Inferior parietal cortex (tissue), 1 donor: ENCODE data around the gene BRSK1.

Source experiments
- DNase-seq: peaks from one replicate; pipeline ENCODE4 v3.0.0-alpha.2; 2016; ENCODE audit errors: extremely low spot score

Gene BRSK1

DNA sequence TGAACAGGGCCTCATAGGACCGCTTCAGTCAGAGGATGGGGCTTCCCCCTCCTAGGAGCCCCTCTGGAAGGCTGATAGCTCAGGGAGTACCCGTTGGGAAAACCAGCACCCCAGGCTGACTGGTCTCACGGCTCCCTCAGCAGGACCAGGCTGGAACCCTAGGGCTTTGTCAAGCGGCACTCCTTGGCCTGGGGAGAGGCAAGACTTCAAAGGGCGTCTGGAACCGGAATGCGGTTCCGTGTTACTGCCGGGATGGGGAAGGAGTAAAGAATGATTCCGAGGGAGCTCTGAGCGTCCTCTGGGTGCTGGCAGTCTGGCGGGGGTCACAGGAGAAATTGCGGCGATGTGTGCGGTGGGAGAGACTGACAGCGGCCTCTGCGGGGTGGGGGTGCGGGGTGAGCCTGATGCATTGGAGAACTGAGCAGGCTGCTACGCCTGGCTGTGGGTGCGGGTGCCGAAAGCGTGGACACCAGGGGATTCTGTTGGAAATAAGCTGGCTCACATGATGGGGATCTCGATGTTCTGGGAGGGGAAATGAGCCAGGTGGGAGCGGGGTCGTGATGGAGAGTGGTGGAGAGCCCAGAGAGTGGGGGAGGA is 68.8 kb downstream of the BRSK1 start:
- no peak for DNase-seq

DNA sequence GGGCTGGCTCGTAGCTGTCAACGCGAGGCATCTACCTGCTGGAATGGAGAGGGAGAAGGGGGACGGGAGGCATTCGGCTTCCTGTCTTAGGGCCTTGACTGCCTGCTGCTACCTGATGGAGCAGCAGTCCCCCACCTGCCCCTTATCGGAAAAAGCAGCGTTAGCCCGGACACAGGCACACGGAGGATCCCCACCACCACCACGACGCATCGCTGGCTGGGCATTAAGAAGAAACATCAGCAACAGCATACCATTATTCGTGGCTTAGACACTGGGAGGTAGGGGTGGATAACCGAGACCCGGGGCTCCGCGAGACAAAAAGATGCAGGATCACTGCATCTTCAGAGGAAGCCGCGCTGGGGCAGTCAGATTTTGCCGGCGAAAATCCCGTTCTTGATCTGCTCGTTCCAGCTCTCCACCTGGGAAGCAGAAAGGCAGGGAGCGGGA is 69.6 kb downstream of the BRSK1 start:
- DNase-seq = no peak

DNA sequence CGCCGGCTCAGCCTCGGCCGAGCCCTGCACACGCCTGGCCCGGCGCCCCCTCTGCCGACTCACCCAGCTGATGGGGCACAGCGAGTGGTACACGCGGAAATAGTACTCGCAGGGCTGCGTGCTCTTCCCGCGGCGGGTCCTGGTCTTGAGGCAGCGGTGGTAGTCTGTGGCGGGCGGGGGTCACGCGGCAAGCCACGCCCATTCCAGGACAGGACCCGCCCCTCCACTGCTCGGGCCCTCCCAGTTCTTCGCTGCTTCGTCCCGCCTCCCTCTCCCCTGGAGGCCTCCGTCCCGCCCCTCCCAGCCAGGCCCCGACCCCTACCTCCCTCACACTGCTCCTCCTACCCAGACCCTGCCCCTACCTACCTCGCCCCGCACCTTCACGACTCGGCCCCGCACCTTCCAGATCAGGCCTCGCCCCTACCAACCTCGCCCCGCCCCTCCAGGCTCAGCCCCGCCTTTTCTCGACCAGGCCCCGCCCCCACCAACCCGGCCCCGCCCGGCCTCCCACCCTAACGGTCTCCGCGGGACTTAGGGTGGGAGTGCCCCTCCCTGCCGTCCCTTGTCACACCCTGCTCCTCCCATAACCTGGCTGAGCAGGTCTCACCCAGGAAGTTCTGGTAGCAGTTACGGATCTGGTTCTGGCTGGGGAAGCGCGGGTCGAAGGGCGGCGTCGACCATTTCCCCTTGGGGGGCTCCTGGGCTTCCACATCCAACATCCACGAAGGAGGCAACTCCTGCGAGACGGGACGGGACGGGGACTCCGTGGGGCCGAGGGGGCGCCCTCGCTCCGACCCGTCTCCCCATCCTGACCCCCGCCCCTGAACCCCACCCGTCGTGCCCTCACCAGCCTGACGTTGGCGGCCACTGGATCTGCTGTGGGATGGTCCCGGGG is 70.3 kb downstream of the BRSK1 start:
- DNase-seq = no peak

DNA sequence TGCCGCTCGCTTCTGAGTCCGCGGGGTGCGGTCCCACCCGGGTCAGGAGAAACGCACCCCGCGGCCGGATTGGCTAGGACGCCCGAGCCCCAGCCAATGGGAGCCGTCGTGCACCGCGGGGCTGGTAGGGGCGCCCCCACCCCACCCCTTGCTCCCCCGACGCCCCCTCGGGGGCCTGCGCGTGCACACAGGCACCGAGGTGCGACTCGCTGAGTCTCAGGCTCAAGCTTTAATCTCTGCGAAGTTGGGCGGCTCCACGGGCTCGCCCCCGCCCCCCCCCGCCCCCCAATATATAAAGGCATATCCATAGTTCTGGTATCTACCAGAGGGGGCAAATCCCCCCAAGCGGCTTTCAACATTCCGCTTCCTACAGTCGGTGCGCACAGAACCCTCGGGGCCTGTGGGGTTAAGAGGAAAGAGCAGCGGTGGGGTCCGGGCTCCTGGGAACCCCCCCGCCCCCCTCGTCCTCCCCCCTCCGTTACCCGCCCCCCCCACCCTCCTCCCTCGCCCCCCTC is 71.0 kb downstream of the BRSK1 start, which contains the start of gene COX6B2:
Gene COX6B2, minus strand, starts transcription at position 22 of the 515 bp plus-strand sequence. CDS start 198 bp downstream, outside the sequence.
- no peak for DNase-seq

DNA sequence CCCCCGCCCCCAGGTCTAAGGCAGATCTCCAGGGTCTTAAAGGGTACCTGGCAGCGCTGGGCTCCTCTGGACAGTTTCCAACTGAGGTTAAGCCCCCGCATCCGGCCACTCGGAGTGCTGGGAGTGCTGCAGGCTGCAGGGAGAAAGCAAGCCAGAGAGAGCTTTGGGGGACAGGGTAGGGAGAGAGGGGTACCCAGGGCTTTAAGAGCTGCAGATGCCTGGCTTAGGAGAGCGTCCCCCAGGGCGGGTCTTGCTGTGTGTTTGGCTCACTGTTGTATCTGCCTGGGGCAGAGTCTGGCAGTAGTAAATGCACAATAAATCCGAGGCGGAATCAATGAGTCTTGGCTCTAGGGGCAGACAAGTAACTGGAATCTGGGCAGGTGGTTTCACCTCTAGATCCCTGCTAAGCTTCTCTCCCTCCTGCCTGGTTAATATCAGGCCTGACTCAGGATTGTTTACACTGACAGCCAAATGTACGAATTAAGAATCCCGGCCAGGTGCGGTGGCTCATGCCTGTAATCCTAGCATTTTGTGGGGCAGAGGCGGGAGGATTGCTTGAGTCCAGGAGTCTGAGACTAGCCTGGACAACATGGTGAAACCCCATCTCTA is 71.5 kb downstream of the BRSK1 start:
- DNase-seq = no peak

DNA sequence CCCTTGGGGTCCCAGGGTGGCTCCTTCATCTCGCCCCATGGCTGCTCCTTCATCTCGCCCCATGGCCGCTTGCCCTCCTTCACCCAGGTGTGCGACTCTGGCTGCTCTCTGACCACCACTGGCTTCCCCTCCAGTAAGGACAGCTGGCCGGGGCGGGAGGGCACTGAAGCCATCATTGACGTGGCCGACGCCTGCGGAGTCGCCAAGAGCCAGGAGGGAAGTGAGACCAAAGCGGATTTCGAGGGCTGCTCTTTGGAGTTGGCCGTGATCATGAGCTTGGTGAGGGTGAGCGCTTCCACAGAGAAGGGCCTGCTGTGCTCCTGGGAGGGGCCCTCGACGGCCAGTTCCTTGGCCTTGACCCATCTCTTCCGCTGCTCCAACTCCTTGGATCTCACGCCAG is 74.7 kb downstream of the BRSK1 start:
- no peak for DNase-seq

DNA sequence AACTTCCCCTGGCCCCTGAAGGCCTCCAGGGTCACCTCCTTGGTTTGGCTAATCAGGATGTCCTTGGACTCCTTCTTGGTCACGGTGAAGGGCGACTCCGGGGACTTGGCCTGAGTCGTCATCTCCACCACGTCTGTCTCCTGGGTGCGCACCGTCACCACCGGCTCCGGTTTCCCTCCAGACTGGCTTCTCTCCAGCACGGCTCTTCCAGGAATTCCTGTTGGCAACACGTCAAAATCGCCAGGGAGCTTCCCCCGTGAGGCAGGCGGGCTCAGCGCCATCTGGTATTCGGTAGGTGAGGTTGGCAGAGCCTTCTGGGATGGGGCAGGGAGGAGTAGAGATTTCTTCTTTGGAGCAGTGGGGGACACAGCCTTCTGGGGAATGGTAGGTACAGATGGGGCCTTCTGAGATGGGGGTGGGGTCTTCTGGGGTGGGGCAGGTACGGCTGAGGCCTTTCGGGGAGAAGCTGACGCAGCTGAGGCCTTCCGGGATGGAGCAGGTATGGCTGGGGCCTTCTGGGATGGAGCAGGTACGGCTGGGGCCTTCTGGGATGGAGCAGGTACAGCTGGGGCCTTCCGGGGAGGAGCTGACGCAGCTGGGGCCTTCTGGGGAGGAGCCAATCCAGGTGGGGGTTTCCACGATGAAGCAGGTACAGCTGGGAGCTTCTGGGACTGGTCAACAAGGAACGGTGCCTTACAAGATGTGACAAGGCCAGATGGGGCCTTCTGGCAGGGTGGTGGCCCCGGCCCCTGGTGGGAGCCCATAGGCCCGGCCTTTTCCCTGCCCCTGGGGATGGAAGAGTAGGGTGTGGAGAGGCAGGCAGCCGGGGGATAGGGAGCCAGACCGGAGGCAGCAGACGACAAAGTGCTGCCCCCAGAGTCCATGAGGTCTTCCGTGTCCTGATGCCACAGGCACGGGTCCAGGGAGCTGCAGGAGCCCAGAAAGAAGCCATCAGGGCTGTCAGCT is 75.4 kb downstream of the BRSK1 start:
- DNase-seq = no peak

DNA sequence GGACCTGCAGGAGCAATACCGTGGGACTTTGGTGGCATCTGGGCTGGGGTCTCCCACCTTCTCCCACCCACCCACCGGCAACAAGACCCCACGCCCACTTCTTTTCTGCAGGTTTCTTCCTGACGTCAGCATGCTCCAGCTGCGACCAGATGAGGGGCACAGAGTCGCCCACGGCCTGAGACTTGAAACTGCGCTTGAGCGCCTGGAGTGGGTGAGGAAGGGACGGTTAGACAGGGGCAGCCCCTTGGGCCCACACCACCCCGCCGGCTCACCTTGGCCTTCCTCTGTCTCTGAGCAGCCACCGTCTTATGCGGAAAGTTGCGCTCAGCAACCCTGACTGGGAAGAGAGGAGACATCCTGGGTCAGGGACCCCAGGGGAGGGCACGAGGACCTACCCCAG is 77.1 kb downstream of the BRSK1 start:
- DNase-seq = no peak
